HG03457 (cell line): ENCODE data around the gene PRRT4.
A peak's percentile ranks its signal among the peaks of the same experiment; 100 is the strongest.

ENCODE experiments used
- ATAC-seq: cut with Tn5 transposase; IDR thresholded peaks from one replicate; pipeline ENCODE4 v1.9.1; 2021; ENCODE audit warnings: moderate number of reproducible peaks; ENCODE audit not compliant: unreplicated experiment

PRRT4 gene

DNA sequence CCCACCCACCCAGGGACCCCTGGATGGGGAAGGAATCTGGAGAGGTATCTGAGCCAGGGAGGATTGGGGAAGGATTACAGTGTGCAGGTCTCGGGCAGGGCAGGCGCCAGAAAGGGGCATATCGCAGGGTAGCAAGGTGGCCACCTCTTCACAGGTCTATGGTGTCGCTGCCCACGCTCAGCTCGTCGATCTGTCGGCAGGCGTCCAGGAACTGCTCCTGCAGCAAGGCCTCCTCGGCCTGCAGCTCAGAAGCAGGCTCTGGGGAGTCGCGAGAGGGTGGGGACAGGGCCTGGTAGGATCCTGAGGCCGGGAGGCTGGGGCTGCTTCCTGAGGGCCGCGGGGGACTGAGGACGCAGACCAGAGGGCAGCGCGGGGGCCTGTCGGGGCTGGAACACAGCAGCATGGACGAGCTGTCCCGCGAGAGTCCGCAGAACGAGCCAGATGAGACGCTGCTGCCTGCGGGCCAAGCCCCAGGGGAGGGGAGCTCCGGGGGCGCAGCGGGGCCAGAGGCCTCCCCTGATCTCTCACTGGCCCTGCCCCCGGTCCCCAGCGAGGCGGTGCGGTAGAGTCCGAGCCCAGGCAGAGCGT lies 10.7 kb downstream of the PRRT4 start:
- no peak for ATAC-seq

DNA sequence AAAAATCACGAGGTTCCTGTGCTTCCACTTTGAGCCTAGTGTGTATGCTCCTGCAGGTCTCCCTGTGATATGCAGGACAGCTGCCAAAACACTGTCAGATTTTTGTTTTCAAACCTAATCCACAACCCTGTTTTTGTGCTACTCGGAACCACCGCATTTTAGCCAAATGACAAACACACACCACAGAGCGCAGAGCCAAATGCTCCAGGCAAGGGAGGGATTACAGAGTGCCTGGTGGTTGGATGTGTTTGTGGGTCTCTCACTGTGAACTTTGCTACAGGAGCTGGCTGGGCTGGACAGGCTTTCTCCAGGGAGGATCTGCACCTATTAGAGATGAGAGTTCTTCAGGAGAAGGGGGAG lies 12.0 kb downstream of the PRRT4 start:
- ATAC-seq, result no peak

DNA sequence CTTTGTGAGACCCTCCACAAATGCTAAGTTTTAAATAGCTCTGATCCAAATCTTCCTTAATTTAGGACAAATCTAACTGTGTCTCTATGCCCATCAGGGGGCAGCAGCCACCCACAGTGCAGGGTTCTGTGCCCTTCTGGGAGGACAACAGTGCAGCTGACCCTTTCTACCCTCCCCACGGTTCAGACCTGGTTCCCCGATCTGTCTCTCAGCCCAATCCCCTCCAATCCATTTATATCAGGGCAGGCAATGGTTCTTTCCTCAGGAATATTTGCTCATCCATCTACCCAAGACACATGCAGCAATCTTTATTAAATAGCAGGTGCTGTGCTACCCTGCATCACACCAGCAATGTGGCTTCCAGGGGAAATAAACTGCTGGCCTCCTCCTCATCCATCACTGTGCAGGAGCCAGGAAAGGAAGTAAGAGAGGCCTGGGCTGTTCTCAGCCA lies 13.8 kb downstream of the PRRT4 start:
- ATAC-seq, result no peak

DNA sequence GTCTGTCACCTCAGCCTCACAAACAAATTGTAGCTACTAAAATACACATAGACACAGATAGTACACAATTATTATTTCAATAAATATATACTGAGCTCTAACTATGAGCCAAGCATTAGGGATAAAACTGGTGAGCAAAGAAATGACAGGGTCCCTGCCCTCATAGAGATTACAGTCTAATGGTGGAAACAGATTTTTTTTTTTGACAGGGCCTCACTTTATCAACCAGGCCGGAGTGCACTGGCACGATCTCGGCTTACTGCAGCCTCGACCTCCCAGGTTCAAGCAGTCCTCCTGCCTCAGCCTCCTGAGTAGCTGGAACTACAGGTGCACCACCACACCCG lies 17.1 kb downstream of the PRRT4 start:
- no peak for ATAC-seq

- ATAC-seq, result peak; percentile 91
Measured at GRCh38 chr7:128343554-128344430, 17.7 kb downstream of the PRRT4 start, which contains the start of gene RBM28. Gene RBM28 (minus strand): TSS chr7:128343908. CDS start chr7:128343793, 115 bp downstream.

DNA sequence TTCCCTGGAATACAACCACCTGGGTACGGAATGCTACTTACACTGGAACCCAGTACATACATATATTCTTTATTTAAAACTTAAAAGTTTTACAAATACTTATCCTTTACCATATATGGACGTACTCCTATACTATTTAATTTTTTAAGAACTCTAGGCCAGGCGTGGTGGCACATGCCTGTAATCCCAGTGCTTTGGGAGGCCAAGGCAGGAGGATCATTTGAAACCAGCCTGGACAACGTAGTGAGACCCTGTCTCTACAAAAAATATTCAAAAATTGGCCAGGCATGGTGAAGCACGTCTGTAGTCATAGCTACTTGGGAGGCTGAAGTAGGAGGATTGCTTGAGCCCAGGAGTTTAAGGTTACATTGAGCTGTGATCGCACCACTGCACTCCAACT lies 19.8 kb downstream of the PRRT4 start:
- no peak for ATAC-seq

- no peak for ATAC-seq
Measured at GRCh38 chr7:128335730-128336129, 25.8 kb downstream of the PRRT4 start.

DNA sequence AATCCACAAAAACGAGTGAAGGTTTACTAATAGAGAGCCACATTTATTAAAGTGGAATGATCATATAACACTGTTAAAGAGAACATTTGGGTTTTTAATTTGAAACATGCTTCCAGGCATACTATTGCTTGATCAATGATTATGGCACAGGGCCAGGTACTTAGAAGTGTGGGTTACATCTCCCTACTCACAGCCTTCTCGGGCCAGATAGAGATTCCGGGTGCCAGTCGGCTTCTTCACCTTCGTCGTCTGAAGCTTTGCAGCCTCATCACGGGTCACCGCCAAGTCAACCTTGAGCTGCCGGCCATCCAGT lies 37.2 kb downstream of the PRRT4 start:
- ATAC-seq, result no peak

- no peak for ATAC-seq
Measured at GRCh38 chr7:128323459-128324367, 37.8 kb downstream of the PRRT4 start.

- ATAC-seq, result no peak
Measured at GRCh38 chr7:128323040-128323439, 38.5 kb downstream of the PRRT4 start.

GRCh38 chr7:128322040-128322643 lies 39.3 kb downstream of the PRRT4 start:
- ATAC-seq, result no peak

DNA sequence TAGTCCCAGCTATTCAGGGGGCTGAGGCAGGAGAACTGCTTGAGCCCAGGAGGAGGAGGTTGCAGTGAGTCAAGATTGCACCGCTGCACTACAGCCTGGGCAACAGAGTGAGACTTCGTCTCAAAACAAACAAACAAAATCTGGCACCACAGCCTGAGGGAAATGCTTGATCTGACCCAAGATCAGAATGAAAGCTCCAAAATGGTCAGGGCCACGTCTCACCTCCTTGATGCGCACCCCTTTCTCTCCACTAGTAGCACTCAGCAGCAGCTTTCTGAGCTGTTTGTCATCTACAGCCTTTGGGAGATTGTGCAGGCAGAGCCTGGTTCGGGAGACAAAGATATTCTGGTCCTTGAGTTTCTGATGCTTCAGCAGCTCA lies 40.5 kb downstream of the PRRT4 start:
- no peak for ATAC-seq

DNA sequence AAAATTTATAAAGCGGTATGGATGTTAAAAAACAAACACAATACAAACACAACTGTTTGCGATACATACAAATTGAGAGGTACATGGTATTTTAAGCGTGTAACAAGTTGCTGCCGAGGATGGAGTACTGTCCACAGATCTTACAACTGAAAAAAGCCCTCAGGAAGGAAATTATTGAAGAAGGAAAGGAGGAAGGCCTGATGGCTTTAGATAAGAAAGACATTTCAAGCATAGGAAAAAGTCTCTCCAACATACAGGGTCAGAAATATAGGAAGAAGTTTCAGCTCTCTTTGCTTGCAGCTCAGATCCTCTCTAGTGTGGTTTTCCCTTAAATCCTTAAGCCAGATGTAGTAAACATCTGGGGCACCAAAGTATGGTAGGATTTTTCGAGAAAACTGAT lies 42.8 kb downstream of the PRRT4 start:
- ATAC-seq, result no peak

DNA sequence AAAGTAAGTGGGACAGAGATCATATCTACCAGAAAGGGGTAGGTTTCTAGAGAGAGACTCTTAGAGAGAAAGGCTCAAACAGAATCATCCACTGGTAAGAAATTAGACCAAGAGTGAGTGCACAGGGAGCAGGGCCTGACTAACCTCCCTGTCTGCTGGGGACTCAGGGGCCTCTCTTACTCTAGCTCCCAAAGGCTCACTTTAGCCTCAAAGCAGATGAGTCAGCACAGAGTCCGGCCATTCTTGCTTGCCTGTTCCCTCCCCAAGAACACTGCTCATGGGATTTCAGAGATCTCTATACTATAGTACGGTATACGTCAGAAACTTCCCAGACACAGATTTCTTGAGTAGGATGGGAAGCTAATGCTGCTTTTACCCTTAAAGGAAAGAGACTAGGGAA lies 50.5 kb downstream of the PRRT4 start:
- no peak for ATAC-seq

DNA sequence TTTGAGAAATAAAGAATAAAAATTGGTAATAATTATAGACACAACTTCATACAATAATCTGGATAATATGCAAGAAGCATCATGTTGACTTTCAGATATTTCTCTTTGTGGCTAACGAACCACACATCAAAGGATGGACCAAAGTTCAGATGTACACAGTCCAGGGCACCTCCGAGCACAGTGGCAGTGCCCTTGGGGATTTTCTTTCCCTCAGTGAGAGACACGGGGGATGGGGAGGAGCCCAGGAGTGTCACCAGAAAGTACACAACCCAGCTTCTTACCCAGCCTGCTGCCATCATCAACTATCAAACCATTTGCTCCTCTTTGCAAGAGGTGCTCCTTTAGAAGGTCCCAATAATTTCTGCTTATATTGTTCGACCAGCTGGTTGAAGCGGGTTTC lies 51.0 kb downstream of the PRRT4 start:
- ATAC-seq, result no peak

GRCh38 chr7:128309976-128310375 lies 51.5 kb downstream of the PRRT4 start:
- ATAC-seq, result no peak

DNA sequence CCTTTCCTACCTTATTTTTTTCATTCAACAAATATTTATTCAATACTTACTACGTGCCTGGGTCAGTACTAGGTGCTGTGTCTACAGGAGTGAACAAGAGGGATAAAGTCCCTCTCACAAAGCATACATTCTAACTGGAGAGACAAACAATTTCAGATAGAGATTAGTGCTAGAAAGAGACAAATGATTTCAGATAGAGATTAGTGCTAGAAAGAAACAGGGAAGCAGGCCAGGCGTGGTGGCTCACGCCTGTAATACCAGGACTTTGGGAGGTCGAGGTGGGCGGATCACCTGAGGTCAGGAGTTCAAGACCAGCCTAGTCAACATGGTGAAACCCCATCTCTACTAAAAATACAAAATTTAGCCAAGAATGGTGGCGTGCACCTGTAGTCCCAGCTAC lies 52.4 kb downstream of the PRRT4 start:
- no peak for ATAC-seq

DNA sequence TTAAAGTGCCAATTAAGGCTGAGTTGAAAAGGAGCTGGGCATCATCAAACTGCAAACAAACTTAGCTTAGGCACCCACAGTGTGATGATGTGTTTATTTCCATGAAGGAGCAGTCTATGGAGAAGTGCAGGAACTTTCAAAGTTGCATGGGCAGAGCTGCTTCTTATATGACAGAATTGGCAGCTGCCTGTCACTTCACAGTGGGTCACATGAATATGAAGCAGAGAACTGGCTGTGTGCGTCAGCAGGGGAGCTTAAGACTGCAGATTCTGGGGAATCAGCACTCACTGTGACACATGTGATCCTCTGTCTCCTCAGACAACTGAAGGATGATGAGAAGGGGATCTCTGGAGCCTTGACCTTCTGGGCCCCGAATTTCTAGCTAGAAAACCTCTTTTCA lies 54.4 kb downstream of the PRRT4 start:
- ATAC-seq, result no peak

DNA sequence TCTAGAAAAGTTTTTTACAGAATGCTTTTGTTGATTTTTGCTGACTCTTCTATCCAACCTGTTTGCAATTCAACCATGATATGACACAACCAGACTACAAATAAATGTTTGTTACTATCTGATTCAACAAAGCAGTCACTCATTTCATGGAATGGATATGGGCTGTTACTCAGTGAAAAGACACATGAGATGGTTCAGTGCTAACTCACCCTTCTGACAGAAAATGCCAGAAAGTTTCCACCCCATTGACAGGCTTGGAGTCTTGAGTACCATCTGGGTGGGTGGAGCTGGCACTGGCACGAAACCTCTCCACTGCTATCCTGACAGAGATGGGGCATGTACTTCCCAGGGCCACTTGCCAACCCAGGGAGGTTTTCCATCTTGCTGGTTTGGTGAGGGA lies 57.3 kb downstream of the PRRT4 start:
- ATAC-seq, result no peak

GRCh38 chr7:128303643-128304042 lies 57.8 kb downstream of the PRRT4 start:
- no peak for ATAC-seq

DNA sequence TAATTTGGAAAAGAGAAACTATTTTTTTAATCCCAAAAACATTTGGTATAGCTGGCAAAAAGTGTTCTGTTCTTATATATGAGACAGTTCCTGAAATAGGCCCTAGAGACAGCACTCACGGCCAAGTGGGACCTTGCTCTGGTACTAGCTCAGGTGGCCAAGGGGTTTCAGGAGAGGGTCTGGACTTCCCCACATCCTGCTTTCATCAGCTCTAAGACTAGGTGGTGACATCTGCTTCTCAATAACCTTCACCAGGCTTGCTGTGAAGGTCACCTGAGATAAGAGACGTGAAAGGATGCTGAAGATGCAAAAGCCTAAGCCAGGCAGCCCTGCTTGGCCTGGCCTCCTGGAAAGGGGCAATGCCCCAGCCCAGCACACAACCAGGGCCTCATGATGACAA lies 58.4 kb downstream of the PRRT4 start:
- no peak for ATAC-seq
